Measurements from ENCODE around the gene CNOT4.

Gene CNOT4

DNA sequence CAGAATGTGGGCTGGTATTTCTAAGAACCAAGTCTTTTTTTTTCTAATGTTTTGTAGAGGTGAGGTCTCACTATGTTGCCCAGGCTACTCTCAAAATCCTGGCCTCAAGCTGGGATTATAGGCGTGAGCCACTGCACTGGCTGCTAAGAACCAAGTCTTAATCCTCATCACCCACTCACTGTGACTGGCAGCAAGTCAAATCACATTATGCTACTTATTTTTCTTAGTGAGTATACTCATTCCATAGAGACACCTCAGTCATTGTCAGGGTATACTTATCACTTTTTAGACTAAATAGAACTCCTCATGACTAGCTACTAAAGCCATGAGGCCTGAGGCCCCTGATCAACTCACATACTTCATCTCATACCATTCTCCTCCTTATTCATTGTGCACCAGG, 160.2 kb downstream of the CNOT4 start:
- no peaks in the 10 kb centered on the region for H3K4me1 ChIP-seq
- no peak overlapping the region for H3K4me3 ChIP-seq
- in situ Hi-C loops (cut with MboI; ENCODE audit: low sequenced_read_pairs): no loop called here
- DNase-seq (ENCODE audit: low spot score in 2 of 2): no peak
- H3K36me3 ChIP-seq (replicated peaks): no peaks in the 10 kb centered on the region
- peaks cover 5% of the 10 kb centered on the region for H3K27me3 ChIP-seq (ENCODE audit: low read depth)
- H3K9me3 ChIP-seq: no peaks in the 10 kb centered on the region

DNA sequence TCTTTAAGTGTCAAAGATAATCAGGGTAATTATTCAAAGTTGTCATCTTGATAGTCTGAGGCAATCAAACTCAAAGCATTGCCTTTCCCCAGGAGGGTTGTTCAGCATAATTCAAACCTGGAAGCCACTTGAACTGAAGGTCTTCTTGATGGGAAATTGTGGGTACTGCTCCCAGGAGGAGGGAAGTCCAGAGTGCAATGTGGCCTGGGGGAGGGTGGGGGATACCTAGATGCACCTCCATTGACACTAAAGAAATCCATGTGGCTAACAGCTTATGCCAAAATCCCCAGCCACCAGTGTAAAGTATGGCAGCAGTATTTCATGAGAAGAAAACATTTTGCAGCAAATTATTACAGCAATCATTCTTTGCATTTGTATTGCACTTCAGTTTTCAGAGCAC, 161.4 kb downstream of the CNOT4 start:
- no peaks in the 10 kb centered on the region for H3K9me3 ChIP-seq
- H3K27me3 ChIP-seq (ENCODE audit: low read depth): no peaks in the 10 kb centered on the region; the same call in 1 of the 2 replicates
- no peak for DNase-seq (ENCODE audit: low spot score in 2 of 2)
- H3K4me3 ChIP-seq: no peak overlapping the region
- no peaks in the 10 kb centered on the region for H3K4me1 ChIP-seq
- H3K36me3 ChIP-seq (replicated peaks): no peaks in the 10 kb centered on the region
- in situ Hi-C loops (cut with MboI; ENCODE audit: low sequenced_read_pairs): no loop called here

DNA sequence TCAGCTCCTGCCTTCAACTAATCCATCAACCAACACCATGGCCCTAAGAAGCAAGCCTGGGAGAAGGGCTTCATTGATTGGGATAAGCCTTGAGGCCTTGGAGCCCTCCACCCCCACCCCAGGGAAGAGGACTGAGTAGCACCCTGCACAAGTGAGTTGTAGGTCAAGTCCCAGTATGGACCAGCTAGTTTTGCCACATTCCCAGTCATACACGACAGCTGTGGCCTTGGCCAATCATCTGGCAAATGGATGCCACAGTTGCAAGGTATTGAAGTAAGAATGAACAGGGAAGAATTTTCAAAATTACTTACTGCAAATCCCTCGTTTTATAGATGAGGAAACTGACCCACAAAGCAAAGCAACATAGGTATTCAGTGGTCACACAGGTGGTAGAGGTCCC, 166.5 kb downstream of the CNOT4 start:
- DNase-seq (ENCODE audit: low spot score in 2 of 2): no peak
- Histone ChIP-seq H3K4me3 (no peak overlapping the region), H3K27me3 (ENCODE audit: low read depth) (no peaks in the 10 kb centered on the region; the same call in 1 of the 2 replicates), H3K36me3 (replicated peaks) (no peaks in the 10 kb centered on the region), H3K9me3 (no peaks in the 10 kb centered on the region), H3K4me1 (no peaks in the 10 kb centered on the region)
- in situ Hi-C loops (cut with MboI; ENCODE audit: low sequenced_read_pairs): no loop called here

DNA sequence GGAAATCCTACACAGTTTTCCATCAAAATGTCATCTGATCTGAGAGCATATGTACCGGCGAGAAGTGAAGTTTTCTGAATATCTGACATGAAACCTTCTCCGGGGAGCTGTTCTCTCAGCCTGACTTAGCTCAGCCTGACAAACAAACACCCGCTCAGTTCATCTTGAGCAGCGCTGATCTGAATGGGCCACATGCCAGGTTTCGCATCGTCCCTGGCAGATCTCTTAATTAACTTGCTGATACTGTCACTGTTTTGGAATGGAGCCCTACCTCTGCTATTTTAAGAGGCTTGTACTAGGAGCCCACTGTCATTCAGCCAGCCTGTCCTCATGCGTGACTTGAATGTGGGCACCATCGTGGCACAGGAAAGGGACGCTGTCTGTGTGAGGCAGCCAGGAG, 167.0 kb downstream of the CNOT4 start:
- in situ Hi-C loops (cut with MboI; ENCODE audit: low sequenced_read_pairs): no loop called here
- DNase-seq (ENCODE audit: low spot score in 2 of 2): no peak
- no peak overlapping the region for H3K4me3 ChIP-seq

DNA sequence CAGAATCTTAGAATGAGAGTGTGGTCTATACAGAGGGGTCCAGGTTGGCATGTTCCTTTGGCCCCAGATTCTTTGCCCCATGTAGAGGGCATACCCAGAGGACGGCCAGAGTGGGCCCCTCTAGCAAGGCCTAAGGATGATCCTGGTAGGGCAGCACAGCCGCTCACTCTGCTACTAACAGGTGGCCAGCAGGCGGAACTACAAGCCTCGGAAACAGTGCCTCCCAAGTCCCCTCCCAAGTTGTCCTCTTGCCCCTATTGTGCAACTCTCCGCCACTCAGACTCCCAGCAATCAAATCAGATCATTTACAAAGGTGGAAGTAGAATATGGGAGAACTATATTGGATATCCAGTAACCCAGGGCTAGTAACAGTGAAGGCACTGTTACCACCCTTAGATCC, 168.9 kb downstream of the CNOT4 start:
- DNase-seq (ENCODE audit: low spot score in 2 of 2): no peak
- Histone ChIP-seq H3K4me1 (no peaks in the 10 kb centered on the region), H3K9me3 (no peaks in the 10 kb centered on the region), H3K36me3 (replicated peaks) (no peaks in the 10 kb centered on the region), H3K4me3 (no peak overlapping the region), H3K27me3 (ENCODE audit: low read depth) (no peaks in the 10 kb centered on the region; the same call in 1 of the 2 replicates)
- in situ Hi-C loops (cut with MboI; ENCODE audit: low sequenced_read_pairs): no loop called here

More for the DNA sequence above, 167.0 kb downstream of the CNOT4 start:
- Histone ChIP-seq H3K36me3 (replicated peaks) (no peaks in the 10 kb centered on the region), H3K4me1 (no peaks in the 10 kb centered on the region), H3K9me3 (no peaks in the 10 kb centered on the region), H3K27me3 (ENCODE audit: low read depth) (no peaks in the 10 kb centered on the region; the same call in 1 of the 2 replicates)

DNA sequence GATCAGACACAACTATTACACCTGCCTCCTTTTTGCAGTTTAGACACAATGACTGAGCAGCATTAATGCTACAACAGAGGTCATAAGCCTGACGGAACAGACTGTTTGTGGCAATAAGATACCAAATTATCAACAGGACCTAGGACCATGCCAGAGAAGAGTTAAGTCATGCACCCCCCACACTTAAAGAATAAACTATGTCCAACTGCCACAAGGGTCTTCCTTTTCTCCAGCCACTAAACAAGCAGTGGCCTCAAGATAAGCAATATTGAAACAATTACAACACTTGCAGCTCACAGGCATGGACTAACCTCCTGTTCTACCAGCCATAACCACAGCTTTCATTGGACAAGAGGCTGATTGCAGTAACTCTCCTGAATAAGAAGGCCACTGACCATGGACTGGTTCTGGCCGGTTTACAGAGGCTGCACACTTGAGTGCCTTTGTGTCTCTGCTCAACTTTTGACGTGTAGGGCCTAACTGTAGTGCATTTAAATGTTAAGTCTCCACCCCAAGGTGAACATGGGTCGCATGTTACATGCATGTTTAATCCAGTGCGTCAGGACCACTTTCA, 171.8 kb downstream of the CNOT4 start:
- Histone ChIP-seq H3K36me3 (replicated peaks) (no peaks in the 10 kb centered on the region), H3K4me3 (no peak overlapping the region), H3K4me1 (no peaks in the 10 kb centered on the region), H3K9me3 (no peaks in the 10 kb centered on the region), H3K27me3 (ENCODE audit: low read depth) (no peaks in the 10 kb centered on the region)
- in situ Hi-C loops (cut with MboI; ENCODE audit: low sequenced_read_pairs): no loop called here
- no peak for DNase-seq (ENCODE audit: low spot score in 2 of 2)

DNA sequence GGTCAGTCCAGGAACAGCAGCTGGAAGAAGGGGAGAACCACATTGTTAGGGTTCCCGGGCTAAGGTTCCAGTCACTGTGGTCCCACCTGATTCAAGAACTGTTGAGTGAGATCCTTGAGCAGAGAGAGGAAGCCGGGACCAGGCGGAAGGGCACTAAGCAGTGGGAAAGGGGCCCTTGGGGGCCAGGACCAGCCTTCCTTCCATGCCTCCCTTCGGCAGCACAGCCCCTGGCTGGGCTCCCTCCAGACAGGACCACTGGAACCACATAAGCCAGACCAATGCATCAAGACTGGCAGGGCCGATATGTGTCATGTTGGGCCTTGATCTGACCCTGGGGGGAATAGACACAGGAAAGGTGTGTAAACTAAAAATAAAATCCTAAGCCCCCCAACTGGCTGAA, 172.4 kb downstream of the CNOT4 start:
- DNase-seq (ENCODE audit: low spot score in 2 of 2): no peak
- Histone ChIP-seq H3K27me3 (ENCODE audit: low read depth) (no peaks in the 10 kb centered on the region), H3K36me3 (replicated peaks) (no peaks in the 10 kb centered on the region), H3K4me3 (no peak overlapping the region), H3K4me1 (no peaks in the 10 kb centered on the region), H3K9me3 (no peaks in the 10 kb centered on the region)
- in situ Hi-C loops (cut with MboI; ENCODE audit: low sequenced_read_pairs): no loop called here

DNA sequence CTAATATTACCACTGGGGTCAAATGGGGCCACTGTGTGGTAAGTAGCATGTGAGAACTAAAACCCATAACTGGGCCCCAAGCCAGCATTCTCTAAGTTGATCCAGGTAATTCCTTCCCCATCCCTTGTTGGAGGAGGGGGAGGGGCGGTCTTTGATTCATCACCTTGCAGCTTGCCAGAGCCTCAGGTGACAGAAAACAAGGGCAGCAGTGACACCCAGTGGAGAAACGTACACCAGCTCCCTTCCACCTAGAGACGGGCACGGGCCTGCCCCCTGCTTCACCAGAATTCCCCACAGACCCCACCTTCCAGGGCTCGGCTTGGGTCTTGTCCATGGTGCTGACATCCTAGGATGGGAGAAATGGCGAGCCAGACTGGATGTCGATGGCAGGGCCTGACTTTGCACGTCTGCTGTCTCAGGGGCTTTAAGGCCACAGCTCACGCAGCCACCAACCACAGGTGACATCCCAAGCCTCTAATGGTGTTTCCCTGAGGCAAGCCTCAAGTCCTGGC, 174.2 kb downstream of the CNOT4 start:
- peak; percentile 65 to 85 for DNase-seq (ENCODE audit: low spot score in 2 of 2)
- no peak overlapping the region for H3K4me3 ChIP-seq
- no peaks in the 10 kb centered on the region for H3K27me3 ChIP-seq (ENCODE audit: low read depth)
- H3K4me1 ChIP-seq: no peaks in the 10 kb centered on the region
- in situ Hi-C loops (cut with MboI; ENCODE audit: low sequenced_read_pairs): no loop called here
- H3K9me3 ChIP-seq: no peaks in the 10 kb centered on the region
- no peaks in the 10 kb centered on the region for H3K36me3 ChIP-seq (replicated peaks)

DNA sequence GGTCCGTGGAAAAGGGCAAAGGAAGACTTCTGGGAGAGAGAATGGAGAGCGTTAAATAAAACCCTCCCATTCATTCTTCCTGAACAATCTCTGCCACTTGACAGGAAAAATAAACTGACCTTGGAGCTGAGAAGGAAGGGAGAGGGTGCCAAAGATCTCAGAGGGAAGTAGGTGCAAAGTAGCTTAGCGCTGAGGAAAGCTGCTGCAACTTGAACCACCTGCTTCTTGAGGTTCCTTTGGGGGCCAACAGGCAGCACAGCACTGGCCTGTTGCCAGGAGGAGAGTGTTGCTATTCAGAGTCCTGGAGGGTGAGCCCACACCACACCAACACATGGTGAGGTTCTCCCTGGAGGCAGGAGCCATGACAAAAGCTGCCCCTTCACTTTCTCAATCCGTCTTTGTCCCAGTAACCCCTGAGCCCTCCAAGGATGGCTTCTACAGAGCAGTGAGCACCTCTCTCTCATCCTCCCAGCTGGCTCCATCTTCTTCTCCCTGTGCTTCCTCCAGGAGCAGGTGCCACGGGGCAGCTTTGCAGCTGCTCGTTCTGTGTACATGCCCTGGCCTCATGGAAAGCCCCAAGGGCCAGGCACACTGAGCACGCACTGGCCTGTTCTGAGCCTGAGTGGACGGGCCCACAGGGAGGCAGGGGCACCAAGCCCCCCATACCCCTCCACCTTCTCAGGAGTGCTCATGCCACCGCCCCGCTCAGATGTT, 174.9 kb downstream of the CNOT4 start:
- no peaks in the 10 kb centered on the region for H3K4me1 ChIP-seq
- no peak for DNase-seq (ENCODE audit: low spot score in 2 of 2)
- no peaks in the 10 kb centered on the region for H3K9me3 ChIP-seq
- H3K27me3 ChIP-seq (ENCODE audit: low read depth): no peaks in the 10 kb centered on the region
- H3K4me3 ChIP-seq: no peak overlapping the region
- no peaks in the 10 kb centered on the region for H3K36me3 ChIP-seq (replicated peaks)
- in situ Hi-C loops (cut with MboI; ENCODE audit: low sequenced_read_pairs): no loop called here

DNA sequence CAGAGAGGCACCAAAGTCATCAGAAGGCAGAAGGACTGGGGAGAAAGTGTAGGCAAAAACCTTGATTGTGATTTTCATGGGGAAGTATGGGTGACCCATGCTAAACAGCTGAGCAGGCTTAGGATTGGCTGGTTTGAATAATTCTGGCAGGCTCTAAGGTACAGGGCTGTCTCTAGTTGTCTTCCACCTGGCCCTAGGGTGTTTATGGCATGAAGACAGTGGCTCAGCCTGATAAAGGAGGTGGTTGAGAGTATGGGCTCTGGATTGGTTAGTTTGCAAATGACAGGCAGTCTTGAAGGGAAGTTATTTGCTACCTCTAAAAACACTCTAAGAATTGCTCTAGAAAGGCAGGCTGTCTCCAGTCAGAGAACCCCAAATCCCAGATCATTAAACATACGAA, 176.0 kb downstream of the CNOT4 start:
- Histone ChIP-seq H3K27me3 (ENCODE audit: low read depth) (no peaks in the 10 kb centered on the region), H3K9me3 (no peaks in the 10 kb centered on the region), H3K4me1 (no peaks in the 10 kb centered on the region), H3K36me3 (replicated peaks) (no peaks in the 10 kb centered on the region), H3K4me3 (no peak overlapping the region)
- in situ Hi-C loops (cut with MboI; ENCODE audit: low sequenced_read_pairs): no loop called here
- no peak for DNase-seq (ENCODE audit: low spot score in 2 of 2)

DNA sequence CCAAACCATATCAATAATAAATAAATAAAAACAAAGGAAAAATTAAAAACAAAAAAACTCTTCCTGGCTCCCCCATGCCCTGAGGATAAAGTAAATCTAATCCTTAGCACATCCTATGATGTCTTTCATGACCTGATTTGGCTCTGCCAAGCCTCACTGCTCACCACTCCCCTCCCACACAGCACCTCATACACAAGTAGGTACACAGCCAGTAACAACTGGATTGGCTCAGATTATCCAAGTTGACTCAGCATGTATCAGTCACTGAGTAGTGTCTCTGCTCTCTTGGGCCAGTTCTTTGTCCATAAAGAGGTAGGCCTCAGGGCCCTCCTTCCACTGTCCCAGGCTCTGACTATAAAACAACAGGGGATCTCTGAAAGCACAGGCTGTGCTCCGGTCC, 176.7 kb downstream of the CNOT4 start:
- DNase-seq (ENCODE audit: low spot score in 2 of 2): no peak
- in situ Hi-C loops (cut with MboI; ENCODE audit: low sequenced_read_pairs): no loop called here
- no peaks in the 10 kb centered on the region for H3K9me3 ChIP-seq
- no peaks in the 10 kb centered on the region for H3K4me1 ChIP-seq
- no peaks in the 10 kb centered on the region for H3K36me3 ChIP-seq (replicated peaks)
- H3K27me3 ChIP-seq (ENCODE audit: low read depth): no peaks in the 10 kb centered on the region
- no peak overlapping the region for H3K4me3 ChIP-seq

DNA sequence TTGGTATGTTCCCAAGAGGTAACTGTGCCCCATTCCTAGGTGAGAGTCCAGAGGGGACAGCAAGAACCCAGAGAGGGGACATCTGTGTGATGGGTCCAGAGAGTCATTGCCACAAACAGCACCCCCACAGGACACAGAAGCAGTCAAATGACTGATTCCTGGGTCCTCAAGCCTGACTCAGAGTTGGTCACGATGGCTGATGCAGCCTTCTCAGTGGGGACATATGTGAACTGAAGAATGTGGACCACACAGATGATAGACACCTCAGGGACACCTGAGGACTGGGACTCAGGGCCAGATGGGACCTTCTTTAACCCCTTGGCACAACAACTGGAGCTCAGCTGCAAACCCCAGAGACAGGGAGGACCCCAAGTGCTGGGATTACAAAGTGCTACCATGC, 179.8 kb downstream of the CNOT4 start:
- DNase-seq (ENCODE audit: low spot score in 2 of 2): no peak
- H3K9me3 ChIP-seq: no peaks in the 10 kb centered on the region
- in situ Hi-C loops (cut with MboI; ENCODE audit: low sequenced_read_pairs): no loop called here

DNA sequence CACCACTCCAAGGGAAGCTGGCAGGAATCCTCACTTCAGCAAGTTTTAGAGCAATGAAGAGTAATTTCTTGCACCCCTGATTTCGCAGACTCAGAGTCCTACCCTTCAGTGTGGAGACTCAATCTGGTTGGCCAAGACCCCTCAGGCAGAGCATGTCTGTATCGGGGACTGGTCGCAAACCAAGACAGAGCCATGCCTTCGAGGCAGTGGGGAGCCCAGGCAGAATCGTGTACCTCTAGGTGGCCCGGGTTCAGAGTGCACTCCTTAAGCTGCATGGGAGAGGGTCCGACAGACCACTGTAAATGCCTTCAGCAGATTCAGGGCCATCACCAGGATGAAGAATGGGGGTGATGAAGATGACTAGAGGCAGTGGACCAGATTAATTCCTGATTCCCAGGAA, 181.4 kb downstream of the CNOT4 start:
- DNase-seq (ENCODE audit: low spot score in 2 of 2): no peak
- Histone ChIP-seq H3K9me3 (no peaks in the 10 kb centered on the region), H3K4me1 (no peaks in the 10 kb centered on the region), H3K27me3 (ENCODE audit: low read depth) (no peaks in the 10 kb centered on the region), H3K4me3 (no peak overlapping the region), H3K36me3 (replicated peaks) (no peaks in the 10 kb centered on the region)
- in situ Hi-C loops (cut with MboI; ENCODE audit: low sequenced_read_pairs): no loop called here

More for the DNA sequence above, 179.8 kb downstream of the CNOT4 start:
- no peaks in the 10 kb centered on the region for H3K27me3 ChIP-seq (ENCODE audit: low read depth)
- H3K4me1 ChIP-seq: no peaks in the 10 kb centered on the region
- no peak overlapping the region for H3K4me3 ChIP-seq
- no peaks in the 10 kb centered on the region for H3K36me3 ChIP-seq (replicated peaks)

DNA sequence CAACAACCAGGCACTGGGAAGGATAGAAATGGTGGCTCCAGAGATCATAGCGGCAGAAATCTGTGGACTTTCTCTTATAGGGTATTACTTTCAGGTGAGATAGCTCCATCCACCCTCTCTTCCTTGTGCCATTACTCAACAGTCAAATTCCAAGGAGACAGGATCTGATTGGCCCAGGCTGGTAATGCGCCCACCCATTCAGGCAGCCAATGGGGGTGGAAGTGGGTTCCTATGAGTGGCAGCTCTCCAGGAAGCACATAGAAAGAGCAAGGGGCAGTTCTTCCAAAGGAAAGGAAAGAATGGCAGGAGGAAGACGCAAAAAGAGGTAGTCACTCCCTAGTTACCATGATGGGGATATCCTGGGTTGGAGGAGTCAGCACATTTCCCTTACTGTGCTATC, 181.8 kb downstream of the CNOT4 start:
- Histone ChIP-seq H3K4me1 (no peaks in the 10 kb centered on the region), H3K4me3 (no peak overlapping the region), H3K27me3 (ENCODE audit: low read depth) (no peaks in the 10 kb centered on the region), H3K36me3 (replicated peaks) (no peaks in the 10 kb centered on the region), H3K9me3 (no peaks in the 10 kb centered on the region)
- DNase-seq (ENCODE audit: low spot score in 2 of 2): no peak
- in situ Hi-C loops (cut with MboI; ENCODE audit: low sequenced_read_pairs): no loop called here

Measured in HAP-1 (cell line).